Measurements from ENCODE around the gene MMP17.

MMP17 gene

DNA sequence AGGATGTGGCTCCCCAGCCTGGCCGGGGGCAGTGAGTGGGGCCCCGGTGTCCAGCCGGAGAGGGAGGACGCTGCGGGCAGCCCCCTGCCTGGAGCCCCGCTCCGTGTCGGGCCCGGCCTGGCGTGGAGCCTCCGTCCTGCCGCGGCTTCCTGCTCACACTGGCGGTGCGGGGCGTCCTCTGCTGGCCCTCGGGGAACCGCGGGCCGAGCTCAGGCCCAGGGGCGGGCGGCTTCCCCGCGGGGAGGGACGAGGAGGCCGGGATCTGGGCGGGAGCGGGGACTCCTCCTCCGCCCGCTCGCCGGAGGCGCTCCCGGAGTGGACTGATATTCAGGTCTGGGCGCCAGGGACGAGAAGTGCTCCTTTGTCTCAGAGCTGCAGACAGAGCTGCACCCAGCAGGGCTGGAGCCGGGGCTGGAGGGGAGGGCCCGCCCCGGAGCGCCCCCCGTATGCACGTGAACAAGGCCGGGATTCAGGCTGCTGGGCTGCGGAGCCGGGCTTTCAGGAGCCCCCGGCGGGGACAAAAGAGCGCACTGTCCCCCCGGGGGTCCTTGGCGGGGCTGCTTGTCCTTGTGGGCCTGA, 2.2 kb downstream of the MMP17 start:
- DNase-seq (ENCODE audit: low read depth): no peak
- no peak overlapping the region for H3K4me3 ChIP-seq (ENCODE audit: low read depth, low read length)
- peak; percentile 52 for TF ChIP-seq CTCF (IDR thresholded peaks at IDR 0.05; ENCODE audit: low read depth, low read length, missing control alignments)

- no peak for DNase-seq (ENCODE audit: low read depth)
- H3K4me3 ChIP-seq (ENCODE audit: low read depth, low read length): no peak overlapping the region
- no peak for TF ChIP-seq CTCF (IDR thresholded peaks at IDR 0.05; ENCODE audit: low read depth, low read length, missing control alignments)
These were observed 2.9 kb downstream of the MMP17 start for GRCh38 chr12:131830914-131831571.

DNA sequence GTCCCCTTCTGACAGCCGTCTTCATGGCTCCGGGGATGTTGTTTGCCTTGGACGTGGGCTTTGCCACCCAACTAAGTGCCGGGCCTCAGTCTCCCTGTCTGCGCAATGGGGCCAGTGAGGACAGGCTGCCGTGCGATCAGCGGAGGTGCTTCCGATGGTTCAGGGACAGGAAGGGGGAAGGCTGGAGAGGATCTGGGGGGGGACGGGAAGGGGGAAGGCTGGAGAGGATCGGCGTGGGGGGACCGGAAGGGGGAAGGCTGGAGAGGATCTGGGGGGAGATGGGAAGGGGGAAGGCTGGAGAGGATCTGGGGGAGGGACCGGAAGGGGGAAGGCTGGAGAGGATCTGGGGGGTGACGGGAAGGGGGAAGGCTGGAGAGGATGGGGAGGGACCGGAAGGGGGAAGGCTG, 3.4 kb downstream of the MMP17 start:
- no peak for TF ChIP-seq CTCF (IDR thresholded peaks at IDR 0.05; ENCODE audit: low read depth, low read length, missing control alignments)
- DNase-seq (ENCODE audit: low read depth): no peak
- H3K4me3 ChIP-seq (ENCODE audit: low read depth, low read length): no peak overlapping the region

DNA sequence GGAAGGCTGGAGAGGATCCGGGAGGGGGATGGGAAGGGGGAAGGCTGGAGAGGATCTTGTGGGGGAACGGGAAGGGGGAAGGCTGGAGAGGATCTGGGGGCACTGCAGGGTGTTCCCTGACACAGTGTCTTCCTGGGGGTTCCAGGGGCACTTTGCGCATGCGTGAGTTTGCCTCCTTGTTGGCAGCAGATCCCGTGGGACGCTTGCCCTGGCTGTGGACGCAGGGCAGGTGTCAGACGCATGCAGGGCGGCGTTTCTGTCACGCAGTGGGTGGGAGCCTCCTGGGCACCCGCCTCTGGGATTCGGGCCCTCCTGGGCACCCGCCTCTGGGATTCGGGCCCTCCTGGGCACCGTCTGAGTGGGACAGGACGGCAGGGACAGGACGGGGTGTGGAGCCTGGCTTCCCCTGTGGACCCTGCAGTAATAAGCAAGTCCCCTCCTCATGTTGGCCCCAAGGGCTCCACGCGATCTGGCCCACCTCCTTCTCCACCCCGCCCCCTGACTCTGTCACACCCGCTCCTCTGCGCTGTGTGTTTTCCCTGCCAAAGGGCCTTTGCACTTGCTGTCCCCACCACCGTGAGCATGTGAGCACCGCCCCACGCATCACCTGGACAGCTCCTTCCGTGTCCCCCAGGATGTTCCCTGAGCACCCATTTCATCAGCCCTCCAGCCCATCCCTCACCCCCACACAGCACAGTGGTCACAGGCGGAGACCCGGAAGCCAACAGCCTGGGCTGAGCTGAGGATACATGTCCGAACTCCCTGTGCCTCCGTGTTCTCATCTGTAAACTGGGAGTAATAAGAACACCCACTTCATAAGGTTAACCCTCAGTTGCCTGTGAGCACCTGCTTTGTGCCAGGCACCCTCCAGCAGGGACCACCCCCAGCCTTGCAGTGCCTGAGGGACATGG, 4.4 kb downstream of the MMP17 start:
- H3K4me3 ChIP-seq (ENCODE audit: low read depth, low read length): no peak overlapping the region
- TF ChIP-seq CTCF (IDR thresholded peaks at IDR 0.05; ENCODE audit: low read depth, low read length, missing control alignments): no peak

GRCh38 chr12:131833288-131833895, 5.2 kb downstream of the MMP17 start:
- TF ChIP-seq CTCF (IDR thresholded peaks at IDR 0.05; ENCODE audit: low read depth, low read length, missing control alignments): no peak
- no peak overlapping the region for H3K4me3 ChIP-seq (ENCODE audit: low read depth, low read length)
- no peak for DNase-seq (ENCODE audit: low read depth)

More for the DNA sequence above, 4.4 kb downstream of the MMP17 start:
- DNase-seq (ENCODE audit: low read depth): no peak

- peak; percentile 24 for TF ChIP-seq CTCF (IDR thresholded peaks at IDR 0.05; ENCODE audit: low read depth, low read length, missing control alignments)
- no peak for DNase-seq (ENCODE audit: low read depth)
- H3K4me3 ChIP-seq (ENCODE audit: low read depth, low read length): no peak overlapping the region
These were observed 5.9 kb downstream of the MMP17 start for GRCh38 chr12:131833896-131834641.

Measured in GM12864 (cell line).